ENCODE results near the gene PALLD. TPM values are rescaled to one million over a fixed set of nuclear protein-coding genes. Genes with fewer than 3 reads are reported as not detected.

Gene PALLD
- total RNA-seq, 3 donors from 2014 or later, result 112 to 663 (median 150) TPM

- Histone ChIP-seq H3K4me1 (ENCODE audit: low read depth) (no peaks in the 10 kb centered on the region), H3K9me3 (no peaks in the 10 kb centered on the region), H3K36me3 (ENCODE audit: low read depth) (no peaks in the 10 kb centered on the region), H3K4me3 (no peak overlapping the region)
- no peak for DNase-seq
- intact Hi-C loops (cut with DNase I, micrococcal nuclease), result no loop called here
- no peak for TF ChIP-seq CTCF (IDR thresholded peaks at IDR 0.05)
- ATAC-seq, result no peak
These were observed 186.7 kb downstream of the PALLD start for GRCh38 chr4:168683595-168683994.

- Histone ChIP-seq H3K36me3 (ENCODE audit: low read depth) (no peaks in the 10 kb centered on the region), H3K9me3 (no peaks in the 10 kb centered on the region), H3K4me1 (ENCODE audit: low read depth) (no peaks in the 10 kb centered on the region), H3K4me3 (no peak overlapping the region)
- no peak for ATAC-seq
- no peak for TF ChIP-seq CTCF (IDR thresholded peaks at IDR 0.05)
- intact Hi-C loops (cut with DNase I, micrococcal nuclease), result no loop called here
- DNase-seq, result no peak
These were observed 188.4 kb downstream of the PALLD start for GRCh38 chr4:168685136-168685809.

GRCh38 chr4:168688584-168688983, 191.7 kb downstream of the PALLD start:
- H3K9me3 ChIP-seq, result no peaks in the 10 kb centered on the region
- H3K36me3 ChIP-seq (ENCODE audit: low read depth), result no peaks in the 10 kb centered on the region
- no peak overlapping the region for H3K4me3 ChIP-seq
- DNase-seq (no peak), ATAC-seq (no peak)
- TF ChIP-seq CTCF (IDR thresholded peaks at IDR 0.05), result no peak
- no peaks in the 10 kb centered on the region for H3K4me1 ChIP-seq (ENCODE audit: low read depth)
- intact Hi-C loops (cut with DNase I, micrococcal nuclease), result no loop called here

- no peak for TF ChIP-seq CTCF (IDR thresholded peaks at IDR 0.05)
These were observed 192.9 kb downstream of the PALLD start for GRCh38 chr4:168689791-168690190.

GRCh38 chr4:168690199-168690598, 193.3 kb downstream of the PALLD start:
- TF ChIP-seq CTCF (IDR thresholded peaks at IDR 0.05), result no peak
- ATAC-seq, result peak; percentile 87
- no peaks in the 10 kb centered on the region for H3K36me3 ChIP-seq (ENCODE audit: low read depth)
- H3K4me3 ChIP-seq, result no peak overlapping the region
- intact Hi-C loops (cut with DNase I, micrococcal nuclease), result no loop called here
- no peaks in the 10 kb centered on the region for H3K9me3 ChIP-seq
- DNase-seq, result no peak
- no peaks in the 10 kb centered on the region for H3K4me1 ChIP-seq (ENCODE audit: low read depth)

More at GRCh38 chr4:168689791-168690190, 192.9 kb downstream of the PALLD start:
- no peaks in the 10 kb centered on the region for H3K36me3 ChIP-seq (ENCODE audit: low read depth)
- H3K9me3 ChIP-seq, result no peaks in the 10 kb centered on the region
- peak; percentile 88 for ATAC-seq
- no peaks in the 10 kb centered on the region for H3K4me1 ChIP-seq (ENCODE audit: low read depth)
- intact Hi-C loops (cut with DNase I, micrococcal nuclease), result no loop called here
- H3K4me3 ChIP-seq, result no peak overlapping the region
- peak in 1 of 3 donors; percentile 23 for DNase-seq

Measured in mucosa of descending colon (tissue), 3 donors.